RCC 7860 (cell line): ENCODE results near the gene MRGPRF.

Experiments
- DNase-seq: peaks from one replicate; pipeline ENCODE4 v3.0.0-alpha.2; 2015; ENCODE audit warnings: low spot score
- FAIRE-seq: peaks from 2 replicates; lab custom pipeline; 2012; peaks lifted over from hg19 to GRCh38; lab: Jason Lieb, UNC

The MRGPRF gene

DNA sequence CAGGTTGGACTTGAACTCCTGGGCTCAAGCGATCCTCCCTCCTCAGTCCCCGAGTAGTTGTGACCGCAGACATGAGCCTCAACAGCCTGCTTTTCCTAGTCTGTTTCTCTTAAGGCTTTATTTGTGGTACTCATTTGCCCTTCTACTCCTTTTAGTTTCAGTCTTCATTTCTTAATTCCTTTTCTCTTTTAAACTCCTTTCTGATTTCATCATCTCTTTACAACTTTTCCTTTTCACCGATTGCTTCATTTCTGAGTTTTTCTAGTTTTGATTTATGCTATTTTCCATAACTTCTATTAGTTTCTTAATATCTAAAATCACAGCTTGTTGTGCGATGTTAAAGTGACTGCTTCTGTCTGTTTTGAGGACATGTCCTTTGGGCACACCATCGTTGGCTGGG lies 17.3 kb upstream of the MRGPRF start:
- FAIRE-seq (no peak), DNase-seq (no peak)

- no peak for FAIRE-seq
- DNase-seq, result no peak
Observed at GRCh38 chr11:69027704-69028372, 14.8 kb upstream of the MRGPRF start.

GRCh38 chr11:69024509-69024908 lies 11.5 kb upstream of the MRGPRF start:
- no peak for FAIRE-seq
- DNase-seq, result no peak

DNA sequence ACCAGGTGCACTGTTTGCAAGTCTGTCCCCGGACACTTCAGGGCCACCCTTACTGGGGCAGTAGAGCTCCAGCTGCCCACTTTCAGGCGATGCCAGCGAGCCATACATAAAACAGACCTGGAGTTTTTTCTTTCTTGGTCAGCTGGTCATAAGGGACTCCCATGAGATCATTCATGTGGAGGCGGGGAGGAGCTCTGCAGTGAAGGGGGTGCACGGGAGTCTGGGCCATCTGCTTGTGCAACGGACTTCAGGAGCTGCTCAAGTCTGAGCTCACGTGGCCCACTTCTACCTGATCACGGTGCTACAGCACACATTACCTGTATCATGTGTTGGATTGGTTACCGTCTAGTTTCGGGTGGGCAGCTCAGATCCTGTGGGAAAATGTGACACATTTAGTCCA lies 9.2 kb upstream of the MRGPRF start:
- DNase-seq (no peak), FAIRE-seq (no peak)

GRCh38 chr11:69018924-69019323 lies 5.9 kb upstream of the MRGPRF start:
- FAIRE-seq (no peak), DNase-seq (no peak)

DNA sequence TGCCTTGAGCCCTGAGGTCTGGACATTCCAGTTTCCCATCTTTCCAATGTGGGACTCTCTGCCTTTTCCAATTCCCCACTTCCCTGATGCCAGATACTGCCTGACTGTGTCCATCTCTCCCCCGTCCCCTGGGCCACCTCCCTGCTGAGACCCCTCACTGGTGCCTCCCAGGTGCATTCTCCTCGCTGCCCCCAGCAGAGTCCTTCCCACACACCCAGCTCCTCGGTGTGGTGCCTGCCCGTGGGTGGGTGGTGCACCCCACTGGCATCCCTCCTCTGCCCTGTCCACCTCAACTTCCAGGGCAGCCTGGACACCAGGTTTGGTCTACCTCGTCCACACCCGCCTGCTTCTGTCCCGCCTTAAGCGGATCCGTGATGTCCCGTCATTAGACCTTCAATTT lies 4.9 kb upstream of the MRGPRF start:
- FAIRE-seq (no peak), DNase-seq (no peak)

DNA sequence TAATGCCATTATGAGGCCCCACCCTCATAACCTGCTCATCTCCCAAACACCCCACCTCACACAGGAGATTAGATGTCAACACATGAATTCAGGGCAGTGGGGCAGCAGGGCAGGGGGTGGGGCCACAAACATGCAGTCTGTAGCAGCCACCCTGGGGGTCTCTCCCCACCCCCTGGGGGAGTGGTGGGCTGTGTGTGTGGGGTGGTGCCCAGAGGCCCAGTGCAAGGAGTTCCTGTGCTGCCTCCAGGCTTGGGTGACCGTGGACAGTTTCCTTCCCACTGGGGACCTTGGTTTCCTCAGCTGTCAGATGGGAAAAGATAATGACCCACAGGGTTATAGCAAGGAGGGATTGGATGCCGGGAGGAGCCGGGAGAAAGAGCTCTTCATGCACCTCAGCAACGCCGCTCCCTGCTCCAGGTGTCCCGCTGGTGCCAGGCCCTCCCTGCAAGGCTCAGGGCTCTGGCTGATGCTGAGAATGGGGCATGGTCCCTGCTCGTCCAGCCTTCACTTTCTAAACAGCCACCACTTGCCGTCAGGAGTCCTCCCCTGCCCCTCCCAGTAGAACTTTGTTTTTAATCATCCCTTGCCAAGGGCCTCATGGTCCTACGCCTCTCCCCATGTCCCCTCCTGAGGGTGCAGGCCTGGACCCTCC lies 2.0 kb upstream of the MRGPRF start:
- FAIRE-seq (no peak), DNase-seq (no peak)

DNA sequence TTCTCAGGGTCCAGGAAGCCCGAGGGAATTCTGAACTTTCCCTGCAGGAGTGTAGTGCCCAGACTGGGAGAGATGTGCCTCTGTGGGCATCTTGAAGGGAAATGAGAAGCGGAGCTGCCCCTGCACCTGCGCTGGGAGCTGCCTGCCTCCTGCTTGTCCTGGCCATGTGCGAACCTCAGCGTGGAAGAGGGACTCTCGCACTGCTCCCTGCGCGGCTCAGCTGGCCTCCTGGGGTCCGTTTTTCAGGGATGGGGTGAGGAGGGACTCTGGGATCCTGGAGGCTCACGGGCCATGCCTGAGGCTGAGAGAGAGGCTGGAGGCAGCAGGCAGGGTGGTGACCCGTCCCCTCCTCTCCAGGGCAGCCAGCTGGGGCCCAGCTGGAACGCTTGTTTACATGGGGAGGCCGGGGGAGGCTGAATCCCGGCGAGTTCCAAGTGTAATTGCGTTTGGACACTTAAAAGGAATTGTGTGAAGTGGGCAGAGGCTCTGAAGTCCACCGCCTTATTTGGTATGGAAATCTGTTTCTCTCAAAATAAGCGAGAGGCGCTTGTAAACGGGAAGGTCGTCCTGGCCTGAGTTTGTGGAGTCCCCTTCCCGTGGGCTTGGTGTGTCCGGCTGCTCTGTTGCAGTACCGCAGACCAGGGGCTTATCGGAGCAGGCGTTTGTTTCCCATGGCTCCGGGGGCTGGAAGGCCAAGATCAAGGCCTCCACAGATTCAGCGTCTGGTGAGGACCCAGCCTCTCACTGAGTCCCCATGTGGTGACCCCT lies 1.2 kb upstream of the MRGPRF start:
- DNase-seq (no peak), FAIRE-seq (no peak)

DNA sequence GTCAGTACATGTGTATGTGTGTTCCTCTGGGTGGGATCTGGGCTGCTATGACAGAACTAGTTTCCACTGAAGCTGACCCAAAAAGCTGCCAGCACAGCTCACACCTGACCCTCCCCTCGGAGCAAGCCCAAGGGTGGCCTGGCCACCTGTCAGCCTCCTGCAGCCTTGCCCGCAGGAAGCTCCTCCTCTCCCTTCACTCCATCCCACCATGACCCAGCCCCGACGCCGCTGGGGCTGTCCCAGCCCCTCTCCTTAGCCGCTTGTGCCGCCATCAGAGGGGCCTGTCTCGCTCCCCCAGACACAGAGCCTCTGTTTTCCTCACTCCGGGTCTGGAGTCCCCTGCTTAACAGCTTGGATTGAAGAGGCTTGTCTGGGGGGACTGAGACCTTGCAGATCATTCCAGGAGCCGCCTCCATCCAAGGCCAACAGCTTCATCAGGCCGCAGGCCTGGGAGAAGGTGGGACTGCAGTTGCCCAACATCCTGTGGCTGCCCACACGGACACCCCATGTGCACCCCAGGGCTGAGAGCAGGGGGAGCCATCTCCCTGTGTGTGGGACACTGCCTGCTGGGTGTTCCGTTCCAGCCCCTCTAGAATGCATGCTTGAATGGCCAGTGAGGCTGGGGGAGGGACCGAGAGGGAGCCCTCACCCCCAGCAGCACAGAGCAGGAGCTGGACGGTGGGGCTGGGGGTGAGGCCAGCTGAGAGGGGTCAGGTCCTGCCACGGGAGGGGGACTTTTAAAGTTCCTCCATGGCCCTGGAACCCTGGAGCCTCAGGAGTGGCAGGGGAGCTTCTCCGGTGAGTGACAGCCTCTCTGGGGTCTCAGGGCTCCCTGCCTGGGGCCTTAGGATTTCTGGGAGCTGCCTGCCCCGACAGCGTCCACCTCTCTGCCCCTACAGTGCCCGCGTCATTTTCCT lies 696 bp downstream of the MRGPRF start:
- no peak for DNase-seq
- FAIRE-seq, result no peak

- no peak for FAIRE-seq
- no peak for DNase-seq
Observed at GRCh38 chr11:69011624-69012091, 1.4 kb downstream of the MRGPRF start.

DNA sequence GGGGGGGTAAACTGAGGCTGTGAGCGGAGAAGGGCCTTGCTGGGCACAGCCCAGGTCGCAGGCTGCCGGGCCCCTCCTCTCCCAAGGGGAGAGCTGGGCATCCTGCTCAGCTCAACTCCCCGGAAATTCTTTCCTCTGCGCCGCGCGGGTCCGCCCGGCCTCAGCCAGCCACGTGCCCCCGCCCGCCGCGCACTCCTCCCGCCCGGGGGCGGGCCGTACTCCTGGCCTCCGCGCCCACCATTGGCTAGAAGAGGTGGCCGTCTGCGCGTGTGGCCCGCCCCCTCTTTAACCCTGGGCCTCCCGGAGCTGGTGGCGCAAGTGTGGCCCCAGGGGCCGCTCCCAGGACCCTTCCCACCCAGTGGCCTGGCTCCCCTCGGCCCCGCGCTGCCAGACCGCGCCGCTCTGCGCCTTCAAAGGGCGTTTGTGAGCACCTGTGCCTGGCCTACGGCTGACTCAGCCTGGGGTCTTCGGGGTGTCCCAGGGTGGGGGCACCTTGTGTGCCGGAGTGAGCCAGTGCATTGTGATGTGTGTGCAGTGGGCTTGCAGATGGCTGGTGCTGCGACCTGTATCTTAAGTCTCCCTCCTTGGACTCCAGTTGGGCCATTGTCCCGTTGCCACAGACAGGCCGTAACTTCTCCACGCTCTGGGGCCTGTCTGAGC lies 2.0 kb downstream of the MRGPRF start:
- FAIRE-seq (no peak), DNase-seq (no peak)

- FAIRE-seq (no peak), DNase-seq (no peak)
Observed at GRCh38 chr11:69010361-69010891, 2.6 kb downstream of the MRGPRF start.

DNA sequence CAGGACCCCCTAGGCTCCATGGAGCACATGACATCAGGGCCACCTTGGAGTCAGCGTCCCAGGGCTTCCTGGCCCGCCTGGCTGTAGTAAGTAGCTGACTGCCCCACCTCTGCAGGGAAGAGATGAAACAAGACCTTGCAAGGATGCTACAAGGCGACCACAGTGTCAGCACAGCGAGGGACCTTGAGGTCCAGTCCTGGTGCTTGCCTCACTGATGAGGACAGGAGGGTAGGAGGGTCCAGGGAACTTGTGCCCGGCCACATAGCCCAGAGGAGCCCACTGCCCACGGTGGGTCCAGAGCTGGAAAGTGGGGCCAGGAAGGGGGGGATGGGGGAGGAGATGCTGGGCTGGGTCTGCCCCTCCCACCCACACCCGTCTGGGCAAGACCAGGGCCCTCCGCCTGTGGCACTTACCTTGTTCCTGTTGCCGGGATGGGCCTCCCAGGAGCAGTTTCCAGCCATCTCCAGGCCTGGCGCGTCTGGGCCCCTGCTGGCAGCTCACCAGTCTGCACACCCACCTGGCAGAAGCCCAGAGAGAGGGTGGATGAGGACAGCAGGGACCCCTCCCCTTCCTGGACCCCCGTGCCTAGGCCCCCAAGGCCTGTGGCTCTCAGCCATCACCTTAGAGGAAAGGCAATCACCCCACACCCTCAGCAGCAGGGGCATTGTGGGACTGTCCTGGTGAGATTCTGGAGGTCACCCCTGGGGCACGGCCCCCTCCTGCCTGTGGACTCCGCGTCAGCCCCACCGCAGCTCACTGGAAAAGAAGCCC lies 3.4 kb downstream of the MRGPRF start:
- no peak for DNase-seq
- FAIRE-seq, result no peak

DNA sequence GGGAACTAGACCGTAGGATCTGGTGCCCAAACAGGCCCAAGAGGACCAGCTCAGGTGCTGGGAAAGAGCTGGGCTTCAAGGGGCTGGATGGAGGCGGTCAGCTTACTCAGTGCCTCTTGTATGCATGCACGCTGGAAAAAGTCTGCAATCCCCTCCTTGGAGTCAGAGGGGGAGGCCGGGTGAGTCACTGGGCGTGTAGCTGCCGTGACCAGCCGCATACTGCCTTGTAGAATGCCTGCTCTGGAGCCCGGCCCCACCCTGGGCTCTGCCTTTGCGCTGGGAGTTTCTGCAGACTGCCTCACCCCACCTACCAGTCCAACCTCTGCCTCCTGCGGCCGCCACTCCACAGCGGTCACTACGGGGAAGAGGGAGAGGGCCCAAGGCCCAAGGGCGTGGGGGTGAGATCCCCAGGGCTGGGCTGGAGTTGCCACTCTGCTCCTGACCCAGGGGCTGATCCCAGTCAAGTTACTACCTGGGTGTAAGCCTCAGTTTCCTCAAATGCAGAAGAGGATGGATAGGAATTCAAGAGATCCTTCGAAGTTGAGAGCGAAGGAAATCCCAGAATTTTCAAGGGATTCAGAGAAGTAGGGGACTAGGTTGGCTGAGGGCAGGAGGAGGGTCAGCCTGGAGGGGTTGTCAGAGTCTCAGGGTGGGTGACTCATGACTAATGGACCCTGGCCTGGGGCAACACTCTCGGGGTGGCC lies 4.2 kb downstream of the MRGPRF start:
- peak; percentile 70 for FAIRE-seq
- DNase-seq, result peak; percentile 84

- DNase-seq (no peak), FAIRE-seq (no peak)
Observed at GRCh38 chr11:69007975-69008381, 5.1 kb downstream of the MRGPRF start.

- FAIRE-seq, result no peak
- DNase-seq, result no peak
Observed at GRCh38 chr11:69006816-69007215, 6.2 kb downstream of the MRGPRF start.

DNA sequence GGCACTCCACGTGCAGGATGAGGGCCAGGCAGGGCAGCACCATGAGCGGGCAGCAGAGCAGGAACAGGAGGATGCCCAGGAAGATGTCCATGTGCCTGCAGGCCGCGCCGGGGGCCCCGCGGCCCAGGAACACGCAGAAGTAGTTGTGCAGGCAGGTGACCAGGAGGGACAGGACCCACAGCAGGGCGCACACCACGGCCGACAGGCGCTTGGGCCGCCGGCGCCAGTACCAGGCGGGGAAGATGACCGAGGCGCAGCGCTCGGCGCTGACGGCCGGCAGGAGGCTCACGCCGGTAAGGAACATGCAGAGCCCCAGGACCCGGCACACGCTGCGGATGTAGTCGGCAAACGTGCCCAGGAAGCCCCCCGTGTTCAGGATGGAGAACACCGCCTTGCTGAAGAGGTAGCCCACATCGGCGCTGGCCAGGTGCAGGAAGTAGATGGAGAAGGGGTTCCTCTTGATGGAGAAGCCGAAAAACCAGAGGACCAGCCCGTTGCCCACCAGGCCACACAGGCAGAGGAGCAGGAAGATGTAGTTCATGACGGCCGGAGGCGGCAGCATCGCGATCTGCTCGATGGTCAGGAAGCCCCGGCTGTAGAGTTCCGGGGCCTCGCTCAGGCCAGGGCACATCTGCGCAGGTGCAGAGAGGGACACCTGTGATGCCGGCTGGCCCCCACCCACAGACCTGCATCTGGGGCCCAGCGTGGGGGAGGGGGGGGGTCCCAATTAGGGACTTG lies 7.2 kb downstream of the MRGPRF start:
- DNase-seq (no peak), FAIRE-seq (no peak)

- FAIRE-seq, result no peak
Observed at GRCh38 chr11:69005183-69005630, 7.8 kb downstream of the MRGPRF start.

More at GRCh38 chr11:69005183-69005630, 7.8 kb downstream of the MRGPRF start:
- no peak for DNase-seq
